ENCODE results near the gene OLFML2A.
A peak's percentile ranks its signal among the peaks of the same experiment; 100 is the strongest.

OLFML2A gene

GRCh38 chr9:124776618-124776953 lies 347 bp upstream of the OLFML2A start:
- no peak overlapping the region for H3K27ac ChIP-seq (ENCODE audit: low read length)
- H3K4me1 ChIP-seq (ENCODE audit: control insufficient read depth, insufficient read depth, low read length), result peaks cover 48% of the 10 kb centered on the region
- no peaks in the 10 kb centered on the region for H3K27me3 ChIP-seq (ENCODE audit: control insufficient read depth in 1 of 2, insufficient read depth in 2 of 2, low read length in 2 of 2)
- H3K9me3 ChIP-seq (ENCODE audit: control insufficient read depth in 2 of 2, low read length in 2 of 2), result no peaks in the 10 kb centered on the region
- H3K36me3 ChIP-seq (ENCODE audit: control insufficient read depth in 2 of 2, insufficient read depth in 2 of 2, low read length in 2 of 2), result no peaks in the 10 kb centered on the region
- H3K9ac ChIP-seq (ENCODE audit: low read length in 2 of 2), result peak overlapping the region; percentile 30 to 42
- peak overlapping the region; percentile 67 to 75 for H3K4me3 ChIP-seq (ENCODE audit: low read length in 2 of 2)

GRCh38 chr9:124778575-124779367 lies 1.8 kb downstream of the OLFML2A start:
- H3K4me1 ChIP-seq (ENCODE audit: control insufficient read depth, insufficient read depth, low read length), result peaks cover 49% of the 10 kb centered on the region
- H3K36me3 ChIP-seq (ENCODE audit: control insufficient read depth in 2 of 2, insufficient read depth in 2 of 2, low read length in 2 of 2), result no peaks in the 10 kb centered on the region
- no peaks in the 10 kb centered on the region for H3K9me3 ChIP-seq (ENCODE audit: control insufficient read depth in 2 of 2, low read length in 2 of 2)
- H3K27me3 ChIP-seq (ENCODE audit: control insufficient read depth in 1 of 2, insufficient read depth in 2 of 2, low read length in 2 of 2), result no peaks in the 10 kb centered on the region
- H3K4me3 ChIP-seq (ENCODE audit: low read length in 2 of 2), result peak overlapping the region in 1 of 2 donors; percentile 63
- peak overlapping the region in 1 of 2 donors; percentile 36 for H3K9ac ChIP-seq (ENCODE audit: low read length in 2 of 2)
- H3K27ac ChIP-seq (ENCODE audit: low read length), result peak overlapping the region; percentile 58

- peaks cover 49% of the 10 kb centered on the region for H3K4me1 ChIP-seq (ENCODE audit: control insufficient read depth, insufficient read depth, low read length)
- H3K9ac ChIP-seq (ENCODE audit: low read length in 2 of 2), result peak overlapping the region; percentile 26 to 55
- no peaks in the 10 kb centered on the region for H3K9me3 ChIP-seq (ENCODE audit: control insufficient read depth in 2 of 2, low read length in 2 of 2)
- H3K4me3 ChIP-seq (ENCODE audit: low read length in 2 of 2), result peak overlapping the region in 1 of 2 donors; percentile 63
- no peaks in the 10 kb centered on the region for H3K36me3 ChIP-seq (ENCODE audit: control insufficient read depth in 2 of 2, insufficient read depth in 2 of 2, low read length in 2 of 2)
- peak overlapping the region; percentile 58 for H3K27ac ChIP-seq (ENCODE audit: low read length)
- H3K27me3 ChIP-seq (ENCODE audit: control insufficient read depth in 1 of 2, insufficient read depth in 2 of 2, low read length in 2 of 2), result no peaks in the 10 kb centered on the region
Observed at GRCh38 chr9:124779368-124780059, 2.6 kb downstream of the OLFML2A start.

- Histone ChIP-seq H3K4me1 (ENCODE audit: control insufficient read depth, insufficient read depth, low read length) (peaks cover 49% of the 10 kb centered on the region), H3K27me3 (ENCODE audit: control insufficient read depth in 1 of 2, insufficient read depth in 2 of 2, low read length in 2 of 2) (no peaks in the 10 kb centered on the region), H3K9me3 (ENCODE audit: control insufficient read depth in 2 of 2, low read length in 2 of 2) (no peaks in the 10 kb centered on the region), H3K9ac (ENCODE audit: low read length in 2 of 2) (peak overlapping the region; percentile 26 to 55), H3K27ac (ENCODE audit: low read length) (peak overlapping the region; percentile 58), H3K4me3 (ENCODE audit: low read length in 2 of 2) (no peak overlapping the region), H3K36me3 (ENCODE audit: control insufficient read depth in 2 of 2, insufficient read depth in 2 of 2, low read length in 2 of 2) (no peaks in the 10 kb centered on the region)
Observed at GRCh38 chr9:124780060-124780756, 3.3 kb downstream of the OLFML2A start.

- Histone ChIP-seq H3K4me3 (ENCODE audit: low read length in 2 of 2) (no peak overlapping the region), H3K9me3 (ENCODE audit: control insufficient read depth in 2 of 2, low read length in 2 of 2) (no peaks in the 10 kb centered on the region), H3K36me3 (ENCODE audit: control insufficient read depth in 2 of 2, insufficient read depth in 2 of 2, low read length in 2 of 2) (no peaks in the 10 kb centered on the region), H3K9ac (ENCODE audit: low read length in 2 of 2) (no peak overlapping the region), H3K4me1 (ENCODE audit: control insufficient read depth, insufficient read depth, low read length) (peaks cover 49% of the 10 kb centered on the region), H3K27ac (ENCODE audit: low read length) (peak overlapping the region; percentile 2), H3K27me3 (ENCODE audit: control insufficient read depth in 1 of 2, insufficient read depth in 2 of 2, low read length in 2 of 2) (no peaks in the 10 kb centered on the region)
Observed at GRCh38 chr9:124780757-124781151, 3.8 kb downstream of the OLFML2A start.

GRCh38 chr9:124781967-124782660 lies 5.2 kb downstream of the OLFML2A start:
- Histone ChIP-seq H3K9ac (ENCODE audit: low read length in 2 of 2) (no peak overlapping the region), H3K9me3 (ENCODE audit: control insufficient read depth in 2 of 2, low read length in 2 of 2) (no peaks in the 10 kb centered on the region), H3K4me1 (ENCODE audit: control insufficient read depth, insufficient read depth, low read length) (peaks cover 39% of the 10 kb centered on the region), H3K4me3 (ENCODE audit: low read length in 2 of 2) (no peak overlapping the region), H3K27ac (ENCODE audit: low read length) (no peak overlapping the region), H3K36me3 (ENCODE audit: control insufficient read depth in 2 of 2, insufficient read depth in 2 of 2, low read length in 2 of 2) (peaks cover 0 to under 1% of the 10 kb centered on the region in 2 donors), H3K27me3 (ENCODE audit: control insufficient read depth in 1 of 2, insufficient read depth in 2 of 2, low read length in 2 of 2) (no peaks in the 10 kb centered on the region)

GRCh38 chr9:124782661-124783574 lies 6.0 kb downstream of the OLFML2A start:
- no peak overlapping the region for H3K4me3 ChIP-seq (ENCODE audit: low read length in 2 of 2)
- H3K9me3 ChIP-seq (ENCODE audit: control insufficient read depth in 2 of 2, low read length in 2 of 2), result no peaks in the 10 kb centered on the region
- peak overlapping the region; percentile 24 for H3K27ac ChIP-seq (ENCODE audit: low read length)
- H3K4me1 ChIP-seq (ENCODE audit: control insufficient read depth, insufficient read depth, low read length), result peaks cover 35% of the 10 kb centered on the region
- H3K9ac ChIP-seq (ENCODE audit: low read length in 2 of 2), result peak overlapping the region in 1 of 2 donors; percentile 36
- H3K27me3 ChIP-seq (ENCODE audit: control insufficient read depth in 1 of 2, insufficient read depth in 2 of 2, low read length in 2 of 2), result no peaks in the 10 kb centered on the region
- peaks cover 0 to 2% of the 10 kb centered on the region in 2 donors for H3K36me3 ChIP-seq (ENCODE audit: control insufficient read depth in 2 of 2, insufficient read depth in 2 of 2, low read length in 2 of 2)

GRCh38 chr9:124783830-124784229 lies 6.9 kb downstream of the OLFML2A start:
- peaks cover 30% of the 10 kb centered on the region for H3K4me1 ChIP-seq (ENCODE audit: control insufficient read depth, insufficient read depth, low read length)
- peaks cover 0 to 4% of the 10 kb centered on the region in 2 donors for H3K36me3 ChIP-seq (ENCODE audit: control insufficient read depth in 2 of 2, insufficient read depth in 2 of 2, low read length in 2 of 2)
- no peak overlapping the region for H3K9ac ChIP-seq (ENCODE audit: low read length in 2 of 2)
- H3K4me3 ChIP-seq (ENCODE audit: low read length in 2 of 2), result no peak overlapping the region
- H3K27ac ChIP-seq (ENCODE audit: low read length), result peak overlapping the region; percentile 24
- H3K27me3 ChIP-seq (ENCODE audit: control insufficient read depth in 1 of 2, insufficient read depth in 2 of 2, low read length in 2 of 2), result no peaks in the 10 kb centered on the region
- no peaks in the 10 kb centered on the region for H3K9me3 ChIP-seq (ENCODE audit: control insufficient read depth in 2 of 2, low read length in 2 of 2)

- H3K9me3 ChIP-seq (ENCODE audit: control insufficient read depth in 2 of 2, low read length in 2 of 2), result no peaks in the 10 kb centered on the region
- H3K27me3 ChIP-seq (ENCODE audit: control insufficient read depth in 1 of 2, insufficient read depth in 2 of 2, low read length in 2 of 2), result no peaks in the 10 kb centered on the region
- H3K4me1 ChIP-seq (ENCODE audit: control insufficient read depth, insufficient read depth, low read length), result peaks cover 26% of the 10 kb centered on the region
- no peak overlapping the region for H3K9ac ChIP-seq (ENCODE audit: low read length in 2 of 2)
- no peak overlapping the region for H3K4me3 ChIP-seq (ENCODE audit: low read length in 2 of 2)
- peaks cover 0 to 6% of the 10 kb centered on the region in 2 donors for H3K36me3 ChIP-seq (ENCODE audit: control insufficient read depth in 2 of 2, insufficient read depth in 2 of 2, low read length in 2 of 2)
- H3K27ac ChIP-seq (ENCODE audit: low read length), result no peak overlapping the region
Observed at GRCh38 chr9:124784509-124784908, 7.6 kb downstream of the OLFML2A start.

All from stomach smooth muscle (tissue), 2 donors.